Neutrophil (primary cell): Measurements from ENCODE around the gene CLCNKA.

ENCODE experiments used
- H3K27ac ChIP-seq: fragments of 200-600 bp; sonication (generic); 2 replicates; pipeline ENCODE4 v1.5.1; 2016; ENCODE audit warnings: mild to moderate bottlenecking, moderate library complexity
- H3K27me3 ChIP-seq: fragments of 200-600 bp; sonication (generic); 2 replicates; pipeline ENCODE4 v1.6.0; 2016; ENCODE audit warnings: mild to moderate bottlenecking
- H3K36me3 ChIP-seq: fragments of 200-600 bp; sonication (generic); 2 replicates; pipeline ENCODE4 v1.5.1; 2017
- H3K4me1 ChIP-seq, 2 experiments: fragments of 200-600 bp in 1 of 2; sonication (generic) in 1 of 2; 1 replicate in 1 of 2; 2 replicates in 1 of 2; pipeline versions ENCODE4 v1.5.1 to v1.6.1; 2013 to 2016; ENCODE audit warnings: low read depth in 1 of 2, low read length in 1 of 2, mild to moderate bottlenecking in 1 of 2, moderate library complexity in 1 of 2; ENCODE audit not compliant: control insufficient read depth in 1 of 2, insufficient read depth in 1 of 2
- H3K4me3 ChIP-seq, 2 experiments: fragments of 200-600 bp in 1 of 2; sonication (generic) in 1 of 2; 1 replicate in 1 of 2; 2 replicates in 1 of 2; pipeline ENCODE4 v1.5.1; 2013 to 2016; ENCODE audit warnings: low read depth in 1 of 2, low read length in 1 of 2, mild to moderate bottlenecking in 1 of 2, moderate library complexity in 1 of 2
- H3K9me3 ChIP-seq: fragments of 200-600 bp; sonication (generic); 2 replicates; pipeline ENCODE4 v1.5.1; 2016
- TF ChIP-seq, protein P1 (sequence below): fragments of 200-600 bp; sonication (generic); IDR thresholded peaks from 2 replicates; pipeline ENCODE4 v1.5.1; 2016; ENCODE audit warnings: antibody characterized with exemption

CLCNKA gene

DNA sequence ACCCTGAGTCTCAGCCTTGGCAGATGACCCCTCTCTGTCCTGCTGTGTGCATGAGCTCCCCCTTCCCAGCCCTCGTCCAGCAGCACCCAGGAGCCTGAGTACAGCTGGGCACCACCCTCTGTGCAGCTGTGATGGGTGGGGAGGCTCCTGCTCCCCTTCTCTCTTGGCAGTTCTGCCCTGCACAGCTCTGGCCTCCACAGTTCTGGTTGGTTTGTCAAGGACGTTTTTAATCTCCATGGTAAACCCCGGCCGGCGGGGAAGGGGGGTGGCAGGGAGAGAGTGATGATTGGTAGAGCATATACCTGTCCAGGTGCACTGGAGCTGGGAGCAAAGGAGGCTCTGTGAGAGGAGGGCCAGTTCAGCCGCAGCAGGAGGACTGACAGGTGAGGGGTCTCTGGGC, at the start of gene CLCNKA:
CLCNKA (plus strand) TSS at position 356 of the 400 bp plus-strand sequence. CDS start 584 bp downstream, outside the sequence.
- no peak within 1 kb of the TSS for H3K27ac ChIP-seq
- H3K27me3 ChIP-seq, result peaks cover 16% of the 10 kb centered on the region
- H3K4me1 ChIP-seq, result no peaks in the 10 kb centered on the region
- no peaks in the 10 kb centered on the region for H3K9me3 ChIP-seq
- H3K36me3 ChIP-seq, result no peaks in the 10 kb centered on the region
- no peak within 1 kb of the TSS for H3K4me3 ChIP-seq
- TF ChIP-seq, protein P1, sequence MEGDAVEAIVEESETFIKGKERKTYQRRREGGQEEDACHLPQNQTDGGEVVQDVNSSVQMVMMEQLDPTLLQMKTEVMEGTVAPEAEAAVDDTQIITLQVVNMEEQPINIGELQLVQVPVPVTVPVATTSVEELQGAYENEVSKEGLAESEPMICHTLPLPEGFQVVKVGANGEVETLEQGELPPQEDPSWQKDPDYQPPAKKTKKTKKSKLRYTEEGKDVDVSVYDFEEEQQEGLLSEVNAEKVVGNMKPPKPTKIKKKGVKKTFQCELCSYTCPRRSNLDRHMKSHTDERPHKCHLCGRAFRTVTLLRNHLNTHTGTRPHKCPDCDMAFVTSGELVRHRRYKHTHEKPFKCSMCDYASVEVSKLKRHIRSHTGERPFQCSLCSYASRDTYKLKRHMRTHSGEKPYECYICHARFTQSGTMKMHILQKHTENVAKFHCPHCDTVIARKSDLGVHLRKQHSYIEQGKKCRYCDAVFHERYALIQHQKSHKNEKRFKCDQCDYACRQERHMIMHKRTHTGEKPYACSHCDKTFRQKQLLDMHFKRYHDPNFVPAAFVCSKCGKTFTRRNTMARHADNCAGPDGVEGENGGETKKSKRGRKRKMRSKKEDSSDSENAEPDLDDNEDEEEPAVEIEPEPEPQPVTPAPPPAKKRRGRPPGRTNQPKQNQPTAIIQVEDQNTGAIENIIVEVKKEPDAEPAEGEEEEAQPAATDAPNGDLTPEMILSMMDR, result no peak

DNA sequence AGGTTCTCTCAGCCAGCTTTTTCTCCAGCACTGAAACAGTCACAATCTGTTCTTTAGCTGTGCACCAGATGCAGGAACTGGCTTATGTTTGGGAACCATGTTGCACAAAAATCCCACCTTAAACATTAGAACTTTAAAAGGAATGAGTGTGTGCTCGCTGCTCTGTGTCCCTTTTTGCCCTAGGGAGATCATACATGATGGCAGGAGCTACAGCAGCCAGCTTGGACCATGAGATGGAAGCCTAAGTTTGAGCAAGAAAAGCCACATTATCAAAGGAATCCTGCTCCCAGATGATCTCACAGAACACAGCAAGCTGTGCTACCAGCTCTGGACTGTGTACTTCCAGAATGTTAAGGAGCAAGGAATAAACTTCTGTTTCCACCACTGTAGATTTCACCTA, 49.4 kb upstream of the CLCNKA start:
- TF ChIP-seq, protein P1, result no peak
- no peaks in the 10 kb centered on the region for H3K9me3 ChIP-seq
- H3K27ac ChIP-seq, result no peak overlapping the region
- peaks cover 41% of the 10 kb centered on the region for H3K36me3 ChIP-seq
- H3K27me3 ChIP-seq, result no peaks in the 10 kb centered on the region
- H3K4me3 ChIP-seq, result no peak overlapping the region
- peaks cover 7 to 12% of the 10 kb centered on the region in 2 experiments for H3K4me1 ChIP-seq

DNA sequence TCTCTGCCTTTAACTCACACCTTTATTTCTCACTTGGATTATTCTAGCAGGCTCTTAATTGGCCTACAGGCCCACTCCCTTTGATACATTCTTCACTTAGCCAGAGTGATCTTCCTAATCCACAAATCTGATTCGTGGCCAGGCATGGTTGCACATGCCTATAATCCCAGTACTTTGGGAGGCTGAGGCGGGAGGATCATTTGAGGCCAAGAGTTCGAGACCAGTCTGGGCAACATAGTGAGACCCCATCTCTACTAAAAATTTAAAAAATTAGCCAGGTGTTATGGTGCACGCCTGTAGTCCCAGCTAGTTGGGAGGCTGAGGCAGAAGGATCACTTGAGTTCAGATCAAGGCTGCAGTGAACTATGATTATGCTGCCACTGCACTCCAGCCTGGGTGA, 48.1 kb upstream of the CLCNKA start:
- no peaks in the 10 kb centered on the region for H3K27me3 ChIP-seq
- H3K9me3 ChIP-seq, result no peaks in the 10 kb centered on the region
- no peak overlapping the region for H3K27ac ChIP-seq
- H3K4me3 ChIP-seq, result no peak overlapping the region
- H3K4me1 ChIP-seq, result peaks cover 7 to 12% of the 10 kb centered on the region in 2 experiments
- peaks cover 33% of the 10 kb centered on the region for H3K36me3 ChIP-seq
- TF ChIP-seq, protein P1, result no peak

DNA sequence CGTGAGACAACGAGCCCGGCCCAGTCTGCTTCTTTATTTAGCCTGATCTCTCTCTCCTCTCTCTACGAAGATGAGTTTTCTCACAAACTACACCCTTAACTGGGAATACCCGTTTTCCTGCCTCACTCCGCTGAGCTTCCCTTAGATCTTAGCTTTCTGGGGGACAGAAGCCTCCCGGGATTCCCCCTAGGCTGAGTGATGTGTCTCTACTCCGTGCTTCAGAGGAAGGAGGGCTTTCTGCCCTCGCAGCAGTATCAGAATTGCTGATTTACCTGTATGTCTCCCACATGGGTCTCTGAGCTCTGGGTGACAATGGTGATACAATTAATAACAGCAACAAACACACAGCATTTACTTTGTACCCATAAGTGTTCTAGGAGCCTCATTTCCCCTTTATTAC, 47.0 kb upstream of the CLCNKA start:
- Histone ChIP-seq H3K4me3 (peak overlapping the region; percentile 66 to 84), H3K4me1 (peaks cover 7 to 12% of the 10 kb centered on the region in 2 experiments), H3K9me3 (no peaks in the 10 kb centered on the region), H3K27ac (no peak overlapping the region), H3K27me3 (no peaks in the 10 kb centered on the region), H3K36me3 (peaks cover 22% of the 10 kb centered on the region)
- TF ChIP-seq, protein P1, result no peak

DNA sequence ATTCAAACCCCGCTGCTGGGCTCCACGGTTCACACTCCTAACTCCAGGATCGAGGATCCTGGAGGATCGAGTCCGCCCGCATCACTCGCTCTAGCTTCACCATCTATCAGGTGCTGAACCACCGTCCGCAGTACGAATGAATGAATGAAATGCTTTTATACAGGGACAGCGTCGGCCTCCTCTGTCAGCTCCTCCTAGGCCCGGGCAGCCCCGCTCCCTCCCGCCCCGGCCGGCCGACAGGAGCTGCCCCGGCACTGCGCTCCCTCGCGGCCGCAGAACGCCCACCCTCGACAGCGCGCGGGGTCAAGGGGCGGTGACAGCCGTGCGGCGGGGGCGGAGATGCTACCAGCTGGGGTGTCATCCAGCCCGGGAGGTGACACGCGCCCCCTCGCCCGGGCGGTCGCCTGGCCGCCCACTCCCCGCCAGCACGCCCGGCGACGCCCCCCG, 46.5 kb upstream of the CLCNKA start:
- H3K9me3 ChIP-seq, result no peaks in the 10 kb centered on the region
- peaks cover 21% of the 10 kb centered on the region for H3K36me3 ChIP-seq
- H3K27ac ChIP-seq, result peak overlapping the region; percentile 64
- peaks cover 7 to 12% of the 10 kb centered on the region in 2 experiments for H3K4me1 ChIP-seq
- H3K27me3 ChIP-seq, result no peaks in the 10 kb centered on the region
- TF ChIP-seq, protein P1, result no peak
- H3K4me3 ChIP-seq, result peak overlapping the region; percentile 66 to 84
